HS-27A (cell line): ENCODE measurements around the gene SNRNP48.

ENCODE experiments used
- DNase-seq: peaks from one replicate; pipeline ENCODE4 v3.0.0-alpha.2; 2012; ENCODE audit warnings: low read depth, missing footprints

Gene SNRNP48

DNA sequence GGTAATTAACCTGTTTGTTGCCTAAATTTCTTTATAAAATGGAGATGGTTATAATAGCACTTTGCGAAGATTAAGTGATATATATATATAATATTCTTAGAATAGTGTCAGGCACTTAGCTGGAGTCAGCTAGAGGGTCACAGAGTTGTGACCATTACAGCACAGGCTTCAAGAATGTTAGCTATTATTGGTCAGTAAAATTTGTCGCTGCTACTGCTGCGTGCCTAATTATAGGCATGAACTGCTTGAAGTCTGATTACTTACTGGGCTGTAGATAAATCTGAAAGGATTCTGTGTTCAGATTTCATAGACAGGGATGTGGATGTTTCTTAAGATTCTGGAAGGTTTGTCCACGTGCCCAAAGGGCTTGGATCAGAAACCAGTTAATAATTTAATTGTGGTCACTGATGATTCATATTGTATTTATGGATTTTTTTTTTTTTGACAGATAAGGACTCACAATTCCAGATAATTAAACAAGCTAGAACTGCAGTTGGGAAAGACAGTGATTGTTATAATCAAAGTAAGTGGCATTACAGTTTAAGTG lies 4.7 kb downstream of the SNRNP48 start:
- no peak for DNase-seq

DNA sequence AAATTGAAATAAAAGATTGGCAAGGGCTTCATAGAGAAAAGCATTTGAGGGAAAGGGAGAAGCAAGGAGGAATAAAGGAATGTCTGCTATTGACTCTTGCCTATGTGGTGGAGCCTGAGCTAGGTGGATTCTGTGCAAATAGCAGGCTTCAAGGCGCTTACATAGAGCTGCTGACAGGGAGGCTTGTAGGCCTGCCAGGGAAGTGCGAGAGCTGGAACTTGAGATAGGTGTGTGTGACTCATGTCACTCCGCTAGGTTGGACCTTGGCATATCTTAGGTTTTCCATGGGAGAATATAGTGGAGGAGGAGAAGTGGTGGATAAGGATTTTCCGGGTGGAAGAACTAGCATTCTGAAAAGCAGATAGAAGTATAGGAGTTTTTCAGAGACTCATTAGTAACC lies 14.0 kb downstream of the SNRNP48 start:
- no peak for DNase-seq

DNA sequence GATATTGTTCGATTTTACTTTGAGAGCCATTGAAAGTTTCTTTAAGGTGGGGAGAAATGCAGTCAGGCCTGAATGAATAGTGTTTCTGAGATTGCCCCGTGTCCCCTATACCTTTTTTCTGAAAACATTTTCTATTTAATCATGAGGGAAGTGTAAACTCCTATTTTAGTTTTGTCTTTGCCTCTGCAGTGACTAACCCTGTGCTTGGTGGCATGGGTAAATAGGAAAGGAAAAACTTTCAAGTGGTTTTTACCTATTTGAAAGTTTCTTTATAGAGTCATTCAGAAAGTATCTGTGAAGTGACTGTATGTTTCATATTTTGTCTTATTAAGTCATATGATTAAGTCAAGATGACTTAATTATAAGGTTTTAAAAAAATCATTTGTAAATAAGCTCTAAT lies 14.5 kb downstream of the SNRNP48 start:
- no peak for DNase-seq

DNA sequence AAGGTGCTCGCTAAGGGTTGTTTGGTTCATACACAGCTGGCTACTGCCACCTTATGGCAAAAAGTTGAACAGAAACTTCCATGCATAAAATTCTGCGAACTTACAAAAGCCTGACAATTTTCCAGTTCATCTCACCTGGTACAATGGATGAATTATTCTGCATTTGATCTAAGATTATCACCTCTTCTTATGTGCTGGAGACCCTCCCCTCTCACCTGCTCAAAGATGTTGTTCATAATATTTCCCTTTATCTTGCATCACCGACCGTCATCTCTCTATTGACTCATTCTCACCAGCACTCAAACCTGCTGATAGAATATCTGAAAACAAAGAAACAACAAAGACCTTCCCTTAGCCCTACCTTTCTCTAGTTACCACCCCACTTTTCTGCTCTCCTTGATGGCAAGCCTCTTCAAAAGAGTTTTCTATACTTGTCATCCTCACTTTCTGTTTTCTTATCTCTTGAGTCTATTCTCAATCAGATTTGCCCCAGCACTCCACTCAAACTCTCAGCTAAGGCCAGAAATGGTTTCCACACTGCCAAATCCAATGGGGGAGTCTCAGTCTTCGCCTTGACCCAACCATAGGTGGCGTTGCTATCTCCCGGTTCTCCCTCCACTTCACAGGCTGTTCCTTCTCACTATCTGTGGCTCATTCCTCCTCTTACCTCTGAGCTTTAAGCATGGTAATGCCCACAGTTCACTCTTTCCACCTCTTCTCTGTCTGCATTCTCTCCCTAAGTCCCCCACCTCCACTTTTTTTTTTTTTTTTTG lies 25.8 kb downstream of the SNRNP48 start:
- no peak for DNase-seq

DNA sequence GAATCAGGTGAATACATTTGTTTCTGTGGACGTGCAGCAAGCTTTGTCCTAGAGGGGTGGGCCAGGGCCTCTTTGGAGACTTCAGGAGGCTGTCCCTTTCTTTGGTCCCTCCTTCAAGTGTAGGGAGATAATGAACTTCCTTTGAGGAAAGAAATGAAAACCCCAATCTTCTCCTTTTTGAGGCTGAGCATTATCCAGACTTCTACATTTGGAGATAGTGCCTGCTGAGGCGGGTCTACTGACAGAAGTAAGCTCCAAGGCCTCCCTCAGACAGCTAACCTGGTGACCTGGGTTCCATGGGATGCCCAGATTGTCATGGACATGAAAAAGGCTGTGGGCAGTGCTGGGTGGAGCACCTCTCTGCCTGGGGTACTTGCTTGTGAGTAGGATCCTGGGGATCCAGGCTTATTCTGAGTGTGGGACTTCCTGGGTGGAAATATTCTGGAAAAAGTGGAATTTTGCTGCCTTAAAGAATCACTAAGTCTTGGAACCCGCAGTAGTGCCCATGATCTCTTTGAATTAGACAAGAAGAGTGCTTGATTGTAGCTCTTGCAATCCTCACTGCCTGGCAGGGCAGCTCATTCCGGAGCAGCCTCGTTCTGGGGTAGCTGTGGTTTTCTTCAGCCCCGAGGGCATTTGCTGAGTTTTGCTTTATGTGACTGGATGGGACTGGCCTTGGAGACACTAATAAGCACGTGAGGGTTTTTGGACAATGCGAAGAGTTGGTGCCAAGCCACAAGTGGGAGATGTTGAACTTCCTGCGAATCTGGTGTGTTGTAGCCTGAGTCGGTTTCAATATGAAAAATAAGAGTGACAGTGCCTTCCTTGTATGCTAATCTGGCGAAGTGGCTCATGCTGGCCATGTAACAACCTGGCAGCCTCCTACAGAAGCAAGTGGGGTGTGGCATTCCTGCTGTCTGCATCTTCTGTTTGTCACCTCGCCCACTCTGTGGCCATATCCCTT lies 28.1 kb downstream of the SNRNP48 start:
- DNase-seq, result no peak

DNA sequence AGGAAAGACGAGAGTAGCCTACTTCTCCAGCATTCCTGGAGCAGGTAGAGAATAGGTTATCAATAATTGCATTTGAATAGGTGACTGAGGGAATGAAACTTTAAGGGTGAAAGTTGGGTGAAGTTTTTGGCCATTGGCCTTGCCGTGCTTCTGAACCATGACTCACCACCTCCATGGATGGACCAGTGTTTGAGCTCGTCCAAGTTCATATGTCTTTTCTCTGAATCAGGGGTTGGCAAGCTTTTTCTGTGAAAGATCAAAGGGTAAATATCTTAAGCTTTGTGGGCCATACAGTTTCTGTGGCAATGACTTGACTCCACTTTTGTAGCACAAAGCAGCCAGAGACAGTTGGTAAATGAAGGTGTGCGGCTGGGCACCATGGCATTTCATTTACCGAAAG lies 31.8 kb downstream of the SNRNP48 start:
- DNase-seq, result no peak

DNA sequence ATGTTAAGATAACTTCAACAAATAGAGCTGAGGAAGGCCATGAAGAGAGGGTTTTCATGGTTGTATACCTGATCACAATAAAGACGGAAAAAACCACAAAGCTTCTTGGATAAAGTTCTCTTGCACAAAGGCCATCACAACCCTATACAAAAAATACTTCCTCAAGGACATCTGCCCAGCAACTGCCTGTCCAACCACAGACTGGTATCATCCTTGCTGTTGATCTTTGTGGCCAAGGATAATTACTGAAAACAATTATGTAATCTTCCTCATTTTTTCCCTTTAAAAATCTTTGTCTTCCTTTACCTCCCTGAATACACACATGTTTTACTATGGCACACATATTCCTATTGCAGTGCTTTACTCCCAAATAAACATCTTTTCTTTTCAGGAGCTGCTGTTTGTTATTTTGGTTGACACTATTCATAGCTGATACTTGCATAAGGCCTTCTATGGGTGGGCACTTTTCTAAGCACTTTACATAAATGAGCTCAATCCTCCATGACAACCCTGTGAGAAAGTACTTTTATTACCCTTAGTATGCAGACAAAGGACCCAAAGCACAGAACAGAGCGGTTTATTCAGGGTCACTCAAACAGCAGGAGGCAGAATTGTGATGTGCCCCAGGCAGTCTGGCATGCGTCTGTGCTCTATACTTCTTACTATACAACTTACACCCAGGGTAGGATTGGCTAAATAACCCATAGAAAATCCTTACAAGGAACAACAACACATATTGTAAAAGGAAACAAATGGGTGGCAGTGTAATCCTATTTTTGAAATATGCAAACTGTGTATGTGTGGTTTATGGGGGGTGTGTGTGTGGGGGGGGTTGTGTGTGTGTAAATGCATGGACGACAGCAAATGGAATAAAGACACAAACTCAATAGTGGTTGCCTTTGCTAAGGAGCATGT lies 35.1 kb downstream of the SNRNP48 start:
- DNase-seq, result no peak

DNA sequence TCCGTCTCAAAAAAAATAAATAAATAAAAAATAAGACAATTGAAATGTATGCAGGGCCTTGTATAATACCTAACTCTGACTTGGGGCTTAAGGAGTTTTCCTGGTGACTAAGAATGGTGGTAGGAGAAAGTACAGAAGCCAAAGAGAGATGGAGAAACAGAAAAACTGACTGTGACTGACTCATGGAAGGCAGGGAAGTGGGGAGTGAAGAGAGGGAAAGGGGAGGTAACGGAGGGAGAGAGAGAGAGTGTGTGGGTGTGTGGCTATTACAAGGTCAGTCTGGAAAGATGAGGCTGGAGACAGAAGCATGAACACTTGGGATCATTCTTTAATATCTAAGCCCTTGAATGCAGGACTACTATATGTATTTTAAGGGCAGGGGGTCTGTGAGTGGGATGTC lies 38.5 kb downstream of the SNRNP48 start:
- DNase-seq, result no peak

DNA sequence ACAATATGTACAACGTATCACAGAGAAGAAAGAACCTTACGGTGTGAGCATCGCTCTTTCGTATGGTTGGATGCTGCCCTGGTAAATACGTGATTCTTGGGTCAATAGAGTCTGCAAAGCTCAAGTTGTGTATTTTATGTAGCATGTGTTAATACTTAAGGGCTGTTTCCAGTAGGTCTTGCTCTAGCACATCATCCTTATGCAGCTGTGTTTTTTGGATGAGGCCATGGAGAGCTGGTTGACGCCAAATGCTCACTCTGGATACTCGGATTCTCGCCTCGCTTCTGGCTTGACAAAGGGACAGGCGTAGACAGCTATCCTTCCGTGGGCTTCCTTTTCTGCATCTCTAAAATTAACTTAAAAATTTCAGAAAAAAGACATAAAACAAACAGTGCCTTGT lies 38.9 kb downstream of the SNRNP48 start:
- DNase-seq, result no peak

DNA sequence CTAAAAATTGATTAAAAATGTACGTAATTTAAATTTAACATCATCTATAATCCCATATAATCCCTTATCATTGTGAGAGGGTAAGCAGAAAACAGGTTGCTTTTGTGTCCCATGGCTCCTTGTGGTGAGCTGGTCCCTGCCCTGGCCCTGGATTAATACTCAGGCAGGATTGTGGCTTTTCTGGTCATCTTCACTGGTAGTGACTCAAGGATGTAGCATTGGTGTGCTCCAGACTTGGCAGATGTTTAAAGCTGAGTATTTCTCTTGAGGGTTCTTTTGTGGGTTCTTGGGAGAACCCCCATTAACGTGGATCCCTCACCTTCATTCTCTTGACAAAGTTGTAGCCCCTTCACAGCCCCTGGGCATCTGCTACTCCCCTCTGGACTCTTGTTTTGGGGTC lies 39.3 kb downstream of the SNRNP48 start:
- no peak for DNase-seq

DNA sequence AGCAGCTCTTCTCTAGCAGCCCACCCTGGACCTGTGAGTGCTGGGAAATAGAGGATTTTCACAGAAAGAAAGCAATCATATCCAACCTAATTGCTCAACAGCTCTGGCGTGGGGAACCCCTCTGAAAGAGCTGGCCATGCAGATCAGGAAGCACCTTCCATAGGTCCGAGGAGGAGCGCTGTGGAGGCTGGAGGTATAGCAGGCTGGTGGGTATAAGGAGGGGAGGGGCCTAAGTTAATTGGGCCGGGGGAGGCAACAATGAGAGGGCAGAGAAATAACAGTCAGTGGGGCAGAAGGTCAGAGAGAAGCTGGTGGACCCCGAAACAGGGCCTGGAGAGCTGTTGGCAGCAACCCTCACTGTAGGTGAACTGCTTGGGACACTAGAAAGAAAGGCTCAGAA lies 40.8 kb downstream of the SNRNP48 start:
- no peak for DNase-seq

DNA sequence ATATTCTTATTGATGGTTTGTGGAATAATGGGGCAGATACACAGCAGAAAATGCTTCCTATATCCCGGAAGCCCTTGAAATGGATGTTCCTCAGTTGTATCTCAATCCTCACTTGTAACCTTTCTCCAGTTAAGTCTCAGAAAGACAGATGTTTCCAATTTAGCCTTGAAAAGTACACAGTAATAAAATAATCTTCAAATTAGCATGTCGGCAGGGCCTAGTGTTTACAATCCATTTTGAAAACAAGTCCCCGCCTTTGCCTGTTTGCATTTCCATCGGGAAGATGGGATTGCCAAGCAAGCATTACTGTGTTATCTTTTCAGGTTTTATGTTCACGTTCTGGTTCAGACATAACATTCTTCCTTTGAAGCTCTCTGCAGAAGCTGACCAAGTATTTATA lies 41.5 kb downstream of the SNRNP48 start:
- DNase-seq, result no peak

DNA sequence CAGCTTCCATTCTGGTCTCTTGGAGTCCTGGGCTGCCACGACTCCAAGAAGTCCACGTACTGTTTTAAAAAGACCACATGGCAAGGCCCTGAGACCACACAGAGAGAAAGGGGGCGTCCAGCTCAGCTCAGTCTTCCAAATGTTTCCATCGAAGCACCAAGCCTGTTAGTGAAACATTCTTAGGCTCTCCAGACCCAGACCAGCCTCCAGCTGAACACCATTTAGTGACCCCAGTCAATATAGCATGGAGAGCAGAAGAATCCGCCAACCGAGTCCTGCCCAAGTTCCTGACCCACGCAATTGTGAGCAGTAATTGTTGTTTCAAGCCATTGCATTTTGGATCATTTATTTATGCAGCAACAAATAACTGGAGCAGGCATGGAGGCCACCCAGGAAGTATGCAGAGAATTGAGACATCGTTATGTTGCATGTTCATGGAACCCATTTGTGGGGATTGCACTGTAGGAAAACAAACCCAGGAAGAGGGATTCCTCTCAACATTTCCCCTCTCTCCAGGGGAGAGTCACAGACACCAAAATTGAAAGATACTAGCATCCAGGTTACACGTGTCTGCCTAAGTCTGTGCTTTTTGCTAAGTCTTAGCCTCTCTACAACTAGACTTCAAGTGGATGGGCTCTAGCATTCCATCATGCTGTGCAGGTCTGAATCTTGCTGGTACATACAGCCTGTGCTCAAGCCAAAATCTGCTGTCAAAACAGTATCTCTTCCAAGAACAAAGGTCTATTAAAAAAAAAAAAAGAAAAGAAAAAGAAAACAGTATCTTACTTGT lies 42.7 kb downstream of the SNRNP48 start:
- no peak for DNase-seq

DNA sequence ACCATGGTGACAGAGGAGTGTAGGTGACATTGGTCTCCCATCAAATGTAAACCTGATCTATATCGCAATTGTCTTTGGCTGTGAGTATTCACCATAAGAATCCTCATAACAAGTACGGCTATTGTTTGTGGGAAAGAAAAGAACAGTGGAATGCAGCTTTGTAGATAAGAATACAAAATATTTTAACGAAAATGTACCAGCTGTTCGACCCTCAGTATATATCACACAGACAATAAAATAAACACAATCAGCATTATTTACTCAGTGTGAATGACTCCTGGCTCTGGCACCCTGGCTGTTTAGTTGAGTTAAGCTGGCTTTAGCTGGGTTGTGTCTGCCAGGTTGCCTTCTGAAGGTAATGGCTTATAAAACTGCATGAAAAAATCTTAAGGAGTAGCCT lies 43.4 kb downstream of the SNRNP48 start:
- DNase-seq, result no peak

DNA sequence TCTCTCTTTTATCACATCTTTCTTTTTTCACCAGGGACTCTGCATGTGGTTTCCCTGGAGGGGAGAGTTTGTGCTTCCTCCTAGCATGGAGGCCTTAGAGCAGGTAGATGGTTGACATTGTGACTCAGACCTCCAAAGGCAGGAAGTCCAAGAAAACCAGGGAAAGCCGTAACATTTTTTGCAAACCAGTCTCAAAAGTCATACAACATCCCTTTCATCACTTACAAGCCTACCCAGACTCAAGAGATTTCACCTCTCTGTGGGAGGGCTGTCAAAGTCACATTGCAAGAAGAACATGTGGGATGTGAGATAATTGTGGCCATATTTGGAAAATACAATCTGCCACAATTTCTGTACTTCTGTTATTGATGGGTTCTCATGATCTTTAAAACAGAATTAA lies 46.2 kb downstream of the SNRNP48 start:
- no peak for DNase-seq

DNA sequence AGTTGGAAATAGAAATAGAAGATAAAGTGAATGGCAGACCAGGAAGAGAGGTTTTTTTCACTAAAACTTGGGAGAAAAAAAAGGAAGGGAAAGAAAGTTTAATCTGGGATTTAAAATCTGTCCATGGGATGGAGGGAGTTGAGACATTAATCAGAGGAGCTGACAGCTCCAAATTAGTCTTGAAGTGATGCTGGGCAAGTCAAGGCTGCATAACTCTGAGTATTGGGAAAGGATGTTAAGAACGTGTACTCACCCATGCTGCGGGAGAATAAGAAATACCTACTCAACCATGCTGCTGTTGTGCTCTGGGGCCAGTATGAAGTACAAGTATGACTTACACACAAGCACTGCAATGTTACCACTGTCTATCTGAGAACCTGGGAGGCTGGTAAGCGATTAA lies 47.5 kb downstream of the SNRNP48 start:
- DNase-seq, result no peak

DNA sequence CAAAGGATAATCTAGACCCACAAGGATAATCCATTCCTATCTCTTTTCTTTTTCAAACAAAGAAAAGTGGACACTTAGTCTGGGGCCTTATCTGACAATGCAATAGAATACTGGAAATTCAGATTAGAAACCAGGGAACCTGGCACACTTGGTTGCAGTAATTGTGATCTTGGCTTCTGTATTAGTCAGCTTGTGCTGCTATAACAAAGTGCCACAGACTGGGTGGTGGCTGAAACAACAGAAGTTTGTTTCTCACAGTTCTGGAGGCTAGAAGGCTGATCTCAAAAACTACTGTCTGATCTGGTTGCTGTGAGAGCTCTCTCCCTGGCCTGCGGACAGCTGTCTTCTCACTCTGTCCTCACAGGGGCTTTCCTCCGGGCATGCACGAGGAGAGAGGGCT lies 49.4 kb downstream of the SNRNP48 start:
- no peak for DNase-seq

DNA sequence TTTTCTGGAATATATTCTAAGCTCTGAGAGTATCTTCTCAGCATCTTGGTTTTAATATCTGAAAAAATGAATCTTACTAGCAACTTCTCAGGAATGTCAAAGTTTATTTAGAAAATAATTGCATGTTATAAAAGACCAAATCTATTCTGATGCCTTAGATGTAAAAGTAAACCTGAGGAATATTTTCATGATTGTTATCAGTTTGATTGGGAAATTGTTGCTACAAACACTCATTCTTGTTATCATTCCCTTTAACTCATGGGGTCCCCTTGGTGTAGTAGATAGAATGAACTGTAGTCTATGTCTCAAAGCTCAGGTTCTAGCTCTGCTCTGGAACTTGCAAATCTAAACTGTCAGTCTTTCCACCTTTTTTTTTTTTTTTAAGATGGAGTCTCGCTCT lies 50.0 kb downstream of the SNRNP48 start:
- DNase-seq, result no peak

DNA sequence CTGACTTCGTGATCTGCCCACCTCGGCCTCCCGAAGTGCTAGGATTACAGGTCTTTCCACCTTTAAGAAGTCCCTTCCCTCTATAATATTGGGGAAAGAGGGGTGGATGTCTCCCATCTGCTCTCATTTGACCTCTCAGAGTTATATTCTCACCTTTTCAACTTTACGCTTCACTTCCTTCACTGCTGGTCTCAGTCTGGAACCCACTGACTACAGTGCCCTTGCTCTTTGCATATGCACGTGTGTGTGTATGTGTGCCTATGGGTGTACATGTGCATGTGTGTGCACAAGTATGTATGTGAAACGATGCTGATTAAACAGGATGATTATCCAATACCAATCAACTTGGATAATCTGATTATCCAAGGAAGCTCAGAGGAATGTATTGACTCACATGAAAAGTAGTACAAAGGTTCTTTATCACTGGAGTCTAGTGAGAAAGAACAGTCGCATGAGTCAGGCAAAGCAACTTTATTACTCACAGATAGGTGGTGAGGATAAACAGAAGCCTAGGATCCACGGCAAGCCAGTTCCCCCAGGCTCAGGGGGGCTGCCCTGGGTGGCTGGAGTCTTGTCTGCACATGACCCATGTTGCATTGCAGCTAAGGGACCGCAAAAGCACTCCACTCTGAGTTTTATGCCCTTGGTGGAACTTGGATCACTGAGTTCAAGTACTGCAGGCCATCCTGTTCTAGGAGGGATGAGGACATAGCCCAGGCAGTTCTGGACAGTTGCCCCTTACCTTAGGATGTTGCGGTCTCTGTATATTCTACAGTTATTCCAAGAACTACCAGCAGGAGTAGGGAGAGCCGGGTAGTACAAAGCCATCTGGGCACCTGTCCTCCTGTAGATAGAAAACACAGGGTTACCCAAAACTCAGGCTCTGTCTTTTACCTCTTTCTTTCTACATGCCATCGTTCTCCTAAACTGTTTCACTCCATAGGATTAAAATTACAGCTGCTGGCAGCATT lies 50.9 kb downstream of the SNRNP48 start:
- no peak for DNase-seq

DNA sequence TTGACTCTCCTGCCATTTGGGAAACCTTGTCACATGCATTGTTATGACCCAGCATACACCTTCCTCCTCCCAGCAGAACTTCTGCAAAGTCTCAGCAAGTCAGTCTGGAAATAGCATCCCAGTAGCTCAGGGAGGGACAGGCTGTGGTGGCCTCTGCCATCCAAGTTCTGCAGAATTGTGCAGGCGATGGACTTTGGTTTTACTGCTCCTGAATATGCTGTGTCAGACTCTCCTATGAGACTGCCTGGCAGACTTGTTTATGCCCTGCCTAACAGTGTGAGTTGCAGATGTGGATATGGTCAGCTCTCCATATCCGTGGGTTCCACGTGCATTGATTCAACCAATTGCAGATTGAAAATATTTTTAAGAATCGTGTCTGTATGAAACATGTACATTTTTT lies 52.8 kb downstream of the SNRNP48 start:
- DNase-seq, result no peak
